ENCODE results near the gene SRSF10. TPM values are rescaled to one million over a fixed set of nuclear protein-coding genes. Genes with fewer than 3 reads are reported as not detected.
"Not testable (repeated sequence)": the region's sequence is repeated elsewhere in the genome, so short reads cannot be mapped to it uniquely, and the experiment has no call there.

SRSF10 gene
- polyA plus RNA-seq, 1 donor, result 315 TPM

DNA sequence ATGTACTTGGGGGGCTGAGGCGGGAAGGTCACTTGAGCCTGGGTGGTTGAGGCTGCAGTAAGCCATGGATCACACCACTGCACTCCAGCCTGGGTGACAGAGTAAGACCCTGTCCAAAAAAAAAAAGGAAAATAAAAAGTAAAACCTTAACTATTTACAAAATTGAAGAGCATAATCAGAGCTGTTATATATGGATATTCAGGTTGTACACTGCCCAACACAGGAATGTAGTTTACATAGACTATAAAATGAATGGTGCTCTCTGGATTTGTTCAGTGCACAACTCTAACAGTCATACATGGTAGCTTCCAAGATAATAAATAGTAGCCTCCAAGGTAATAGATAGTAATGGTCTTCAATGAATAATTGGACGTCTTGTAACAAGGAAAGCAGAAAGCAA, 22.6 kb upstream of the SRSF10 start:
- no peak for DNase-seq

DNA sequence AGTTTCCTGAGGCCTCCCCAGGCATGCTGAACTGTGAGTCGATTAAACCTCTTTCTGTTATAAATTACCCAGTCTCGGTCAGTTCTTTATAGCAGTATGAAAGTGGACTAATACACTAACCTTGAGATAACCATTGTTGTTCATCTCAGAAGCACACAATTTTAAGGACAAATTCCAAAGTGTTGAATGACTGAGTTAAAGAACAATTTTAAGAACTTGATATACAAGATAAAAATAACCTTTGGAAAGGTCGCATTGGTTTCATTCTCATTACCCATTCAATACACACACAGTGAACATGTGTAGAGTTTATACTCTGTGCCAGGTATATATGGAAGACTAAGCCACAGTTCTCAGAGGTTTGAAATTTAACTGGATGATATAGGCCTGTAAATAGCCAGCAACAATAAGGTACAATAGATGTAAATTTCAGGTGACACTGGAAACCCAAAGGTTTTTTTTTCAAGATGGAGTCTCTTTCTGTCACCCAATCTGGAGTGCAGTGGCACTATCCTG, 19.1 kb upstream of the SRSF10 start:
- no peak for DNase-seq

DNA sequence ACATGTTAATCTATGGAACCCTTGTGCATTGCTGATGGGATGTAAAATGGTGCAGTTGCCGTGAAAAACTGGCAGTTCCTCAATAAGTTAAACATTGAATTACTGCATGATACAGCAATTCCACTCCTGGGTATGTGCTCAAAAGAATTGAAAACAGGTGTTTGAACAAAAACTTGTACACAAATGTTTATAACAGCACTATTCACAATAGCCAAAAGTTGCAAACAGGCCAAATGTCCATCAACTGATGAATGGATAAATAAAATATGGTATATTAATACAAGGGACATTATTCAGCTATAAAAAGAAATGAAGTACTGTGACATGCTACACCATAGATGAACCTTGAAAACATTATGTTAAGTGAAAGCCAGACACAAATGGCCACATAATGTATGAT, 17.7 kb upstream of the SRSF10 start:
- no peak for DNase-seq

DNA sequence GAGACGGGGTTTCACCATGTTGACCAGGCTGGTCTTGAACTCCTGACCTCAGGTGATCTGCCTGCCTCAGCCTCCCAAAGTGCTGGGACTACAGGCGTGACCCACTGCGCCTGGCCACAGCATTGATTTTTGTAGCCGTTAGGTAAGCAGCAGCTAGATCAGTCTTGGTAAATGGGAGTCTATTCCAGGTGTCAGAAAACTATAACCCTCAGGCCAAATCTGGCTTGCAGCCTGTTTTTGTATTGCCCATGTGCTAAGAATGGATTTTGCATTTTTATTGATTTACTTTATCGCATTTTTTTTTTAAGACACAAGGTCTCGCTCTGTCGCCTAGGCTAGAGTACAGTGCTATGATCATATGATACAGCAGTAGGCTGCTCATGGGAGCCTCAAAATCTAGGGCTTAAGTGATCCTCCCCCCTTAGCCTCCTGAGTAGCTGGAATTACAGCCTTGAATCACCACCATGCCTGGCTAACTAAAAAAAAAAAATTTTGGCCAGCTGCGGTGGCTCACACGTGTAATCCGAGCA, 16.6 kb upstream of the SRSF10 start:
- DNase-seq, result no peak

DNA sequence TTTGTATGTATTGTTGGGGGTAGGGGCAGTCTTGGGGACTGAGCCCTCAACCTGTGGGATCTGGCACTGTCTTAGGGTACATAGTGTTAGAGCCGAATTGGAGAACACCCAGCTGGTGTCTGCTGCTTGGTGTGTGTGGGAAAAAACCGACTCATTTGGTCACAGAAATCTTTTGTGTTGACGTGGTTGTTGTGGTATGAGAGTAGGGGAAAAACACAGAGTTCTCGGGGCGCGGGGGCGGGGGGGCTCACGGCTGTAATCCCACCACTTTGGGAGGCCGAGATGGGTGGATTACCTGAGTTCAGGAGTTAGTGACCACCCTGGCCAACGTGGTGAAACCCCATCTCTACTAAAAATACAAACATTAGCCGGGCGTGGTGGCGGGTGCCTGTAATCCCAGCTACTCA, 15.3 kb upstream of the SRSF10 start:
- DNase-seq, result no peak

DNA sequence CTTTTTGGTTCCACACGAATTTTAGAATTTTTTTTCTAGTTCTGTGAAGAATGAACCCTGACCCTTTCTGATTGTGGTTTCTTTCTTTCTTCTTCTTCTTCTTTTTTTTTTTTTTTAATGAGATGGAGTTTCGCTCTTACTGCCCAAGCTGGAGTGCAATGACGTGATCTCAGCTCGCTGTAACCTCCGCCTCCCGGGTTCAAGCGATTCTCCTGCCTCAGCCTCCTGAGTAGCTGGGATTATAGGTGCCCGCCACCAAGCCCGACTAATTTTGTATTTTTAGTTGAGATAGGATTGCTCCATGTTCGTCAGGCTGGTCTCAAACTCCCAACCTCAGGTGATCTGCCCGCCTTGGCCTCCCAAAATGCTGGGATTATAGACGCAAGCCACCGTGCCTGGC, 11.9 kb upstream of the SRSF10 start:
- not testable (repeated sequence) for DNase-seq

DNA sequence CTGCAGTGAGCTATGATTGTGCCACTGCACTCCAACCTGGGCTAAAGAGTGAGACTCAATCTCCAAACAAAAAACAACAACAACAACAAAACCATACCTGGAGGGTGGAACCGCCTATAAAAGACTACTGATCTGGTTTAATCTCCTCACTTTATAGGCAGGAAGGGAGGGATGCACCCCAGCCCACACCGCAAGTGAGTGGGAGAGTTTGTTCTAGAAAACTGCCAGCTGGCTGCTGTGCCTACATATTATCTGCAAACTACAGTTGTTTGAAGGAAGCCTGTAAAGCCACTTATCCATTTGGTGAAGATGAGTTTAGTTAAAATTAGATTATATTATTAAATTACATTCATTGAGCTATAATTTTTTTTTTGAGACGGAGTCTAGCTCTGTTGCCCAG, 9.1 kb upstream of the SRSF10 start:
- DNase-seq, result no peak

DNA sequence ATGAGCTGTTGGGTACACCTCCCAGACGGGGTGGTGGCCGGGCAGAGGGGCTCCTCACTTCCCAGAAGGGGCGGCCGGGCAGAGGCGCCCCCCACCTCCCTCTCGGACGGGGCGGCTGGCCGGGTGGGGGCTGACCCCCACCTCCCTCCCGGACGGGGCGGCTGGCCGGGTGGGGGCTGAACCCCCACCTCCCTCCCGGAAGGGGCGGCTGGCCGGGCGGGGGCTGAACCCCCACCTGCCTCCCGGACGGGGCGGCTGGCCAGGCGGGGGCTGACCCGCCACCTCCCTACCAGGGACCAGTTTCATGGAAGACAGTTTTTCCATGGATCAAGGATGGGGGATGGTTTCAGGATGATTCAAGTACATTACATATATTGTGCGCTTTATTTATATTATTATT, 6.9 kb upstream of the SRSF10 start:
- not testable (repeated sequence) for DNase-seq

DNA sequence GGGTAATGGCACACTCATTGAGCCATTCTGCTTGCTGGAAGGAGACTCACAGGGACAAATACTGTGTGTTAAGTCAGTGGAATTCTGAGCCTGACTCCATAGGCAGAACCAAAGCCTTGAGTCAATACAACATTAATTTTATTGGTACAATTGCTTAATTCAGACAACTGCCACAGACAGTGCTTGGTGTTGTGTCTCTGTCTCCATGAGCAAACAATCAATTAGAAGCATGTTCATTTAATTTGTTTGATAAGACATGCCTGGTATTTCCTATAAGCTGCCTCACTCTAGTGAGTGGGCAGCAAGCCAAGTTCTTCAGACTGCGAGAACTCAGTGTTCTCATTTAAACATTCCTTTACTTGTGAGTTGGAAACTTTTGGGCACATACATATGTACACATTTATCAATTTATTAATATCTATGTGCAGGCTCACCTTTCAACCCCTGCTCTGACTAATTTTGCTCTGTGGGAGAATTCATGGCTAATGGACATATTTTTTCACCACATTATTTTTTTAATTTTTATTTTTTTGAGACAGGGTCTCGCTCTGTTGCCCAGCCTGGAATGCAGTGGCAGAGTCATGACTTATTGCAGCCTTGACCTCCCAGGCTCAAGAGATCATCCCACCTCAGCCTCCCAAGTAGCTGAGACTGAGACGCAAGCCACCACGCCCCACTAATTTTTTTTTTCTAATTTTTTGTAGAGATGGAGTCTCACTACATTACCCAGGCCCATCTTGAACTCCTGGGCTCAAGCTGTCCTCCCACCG, 4.5 kb upstream of the SRSF10 start:
- peak; percentile 72 for DNase-seq

DNA sequence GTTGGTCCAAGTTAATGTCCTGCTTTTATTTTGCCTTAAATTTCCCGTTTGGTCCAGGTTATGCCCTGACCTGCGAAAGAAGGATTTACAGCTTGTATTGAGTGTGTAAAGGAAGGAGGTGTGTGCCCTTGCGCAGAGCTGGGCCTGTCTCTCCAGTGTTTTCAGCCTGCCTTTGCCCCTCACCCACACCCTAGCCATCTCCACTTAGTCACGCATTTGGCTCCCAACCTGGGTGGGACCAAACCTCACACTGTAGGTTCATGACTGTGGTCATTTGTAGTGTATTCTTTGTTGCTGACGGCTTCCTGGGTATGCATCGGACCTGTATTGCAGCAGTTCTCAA, 572 bp upstream of the SRSF10 start:
- peak; percentile 47 for DNase-seq

DNA sequence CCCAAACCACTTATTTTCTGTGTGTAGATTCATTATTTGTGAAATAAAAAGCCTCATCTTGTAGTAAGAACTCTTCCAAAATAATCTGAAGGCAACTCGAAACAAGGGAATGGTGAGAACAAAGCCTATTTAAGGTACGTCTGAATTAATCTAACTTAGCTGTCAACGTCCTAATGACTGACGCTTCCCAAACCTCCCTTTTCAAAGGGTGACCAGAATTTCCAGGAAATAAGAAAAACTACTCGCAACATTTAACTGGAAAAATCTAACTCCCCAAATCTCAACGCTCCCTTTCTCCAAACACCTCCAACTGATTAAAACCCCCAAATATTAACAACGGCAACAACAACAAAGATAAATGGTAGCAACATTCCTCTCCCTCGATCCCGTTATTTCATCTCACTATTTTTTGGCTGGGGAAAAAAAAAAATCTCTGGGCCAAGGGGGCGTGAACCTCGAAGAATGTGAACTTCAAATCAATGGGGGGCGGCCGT, 693 bp downstream of the SRSF10 start:
- DNase-seq, result no peak

DNA sequence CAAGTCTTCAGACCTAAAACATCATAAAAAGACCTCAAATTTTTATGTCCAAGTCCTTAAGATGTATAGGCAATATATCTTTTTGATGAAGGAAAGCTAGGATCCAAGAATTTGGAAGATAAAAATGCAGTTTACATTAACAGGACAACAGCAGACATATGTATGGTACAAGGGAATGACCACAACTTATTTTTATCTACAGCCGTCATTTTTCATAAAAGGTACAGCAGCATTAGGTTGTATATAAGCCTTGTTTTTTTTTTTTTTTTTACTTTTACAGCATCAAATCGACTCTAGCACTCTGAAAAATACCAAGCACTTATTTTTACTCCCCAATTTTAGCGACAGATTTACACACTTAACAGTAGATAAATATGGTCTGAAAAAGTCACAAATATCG, 1.3 kb downstream of the SRSF10 start:
- DNase-seq, result no peak

DNA sequence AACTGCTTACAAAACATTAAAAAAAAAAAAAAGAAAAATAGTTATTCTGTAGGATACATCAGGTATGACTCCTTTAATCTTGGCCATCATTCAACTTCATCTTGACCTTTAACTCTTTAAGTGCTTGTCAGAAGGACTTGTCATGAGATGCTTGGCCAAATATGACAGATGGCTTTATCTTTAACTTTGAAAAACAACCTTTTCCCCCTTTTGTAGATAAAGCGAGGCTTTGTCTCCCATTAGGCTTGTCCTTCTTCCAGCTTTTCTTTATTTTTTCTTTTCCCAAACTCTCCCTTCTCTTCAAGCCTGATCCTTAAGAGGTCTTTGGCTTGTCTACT, 2.3 kb downstream of the SRSF10 start:
- no peak for DNase-seq

DNA sequence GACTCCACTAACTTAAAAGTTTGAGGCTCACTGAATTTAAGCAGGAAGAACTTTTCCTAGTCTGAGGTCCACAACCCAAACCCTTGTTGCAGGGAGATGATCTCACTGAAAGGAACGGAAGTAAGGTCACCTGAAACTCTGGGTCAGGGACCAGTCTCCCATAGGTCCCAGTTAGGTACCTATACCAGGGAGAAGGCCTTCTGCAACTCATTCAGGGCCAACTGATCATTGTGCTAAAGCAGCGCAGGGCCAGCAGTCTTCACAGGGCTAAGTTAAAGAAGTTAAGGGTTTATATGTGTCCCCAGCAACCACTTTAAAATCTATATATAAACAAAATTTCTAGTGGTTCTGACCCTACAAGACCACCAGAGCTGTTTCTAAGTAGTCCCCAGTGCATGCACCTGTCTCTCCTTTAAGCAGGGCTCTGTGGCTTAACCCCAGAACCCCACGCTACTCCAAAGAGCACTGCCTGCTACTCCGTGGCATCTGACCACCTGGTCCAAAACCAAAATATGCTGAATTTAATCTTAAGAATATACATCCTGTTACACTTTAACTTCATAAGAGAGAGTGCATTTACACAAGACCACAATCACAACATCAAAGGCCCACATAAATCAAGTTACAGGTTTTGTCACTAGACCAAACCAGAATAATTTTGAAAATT, 2.8 kb downstream of the SRSF10 start:
- DNase-seq, result no peak

DNA sequence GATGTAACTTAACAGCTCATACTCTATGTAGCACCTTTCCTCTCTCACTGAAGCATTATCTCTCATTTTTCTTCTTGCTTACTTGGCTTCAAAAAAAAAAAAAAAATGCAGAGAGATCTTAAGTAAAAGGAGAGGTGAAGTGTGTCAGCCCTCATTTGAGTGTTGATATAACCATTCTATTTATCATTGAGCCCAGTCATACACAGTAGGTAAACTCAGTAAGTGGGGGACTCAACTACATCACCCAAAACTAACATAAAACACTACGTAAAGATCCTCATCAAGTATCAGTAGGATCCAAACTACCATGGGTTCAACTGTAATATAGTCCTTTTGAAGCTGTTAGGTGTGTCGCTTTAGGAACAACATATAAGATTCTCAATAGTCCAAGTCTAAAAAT, 12.3 kb downstream of the SRSF10 start:
- DNase-seq, result no peak

DNA sequence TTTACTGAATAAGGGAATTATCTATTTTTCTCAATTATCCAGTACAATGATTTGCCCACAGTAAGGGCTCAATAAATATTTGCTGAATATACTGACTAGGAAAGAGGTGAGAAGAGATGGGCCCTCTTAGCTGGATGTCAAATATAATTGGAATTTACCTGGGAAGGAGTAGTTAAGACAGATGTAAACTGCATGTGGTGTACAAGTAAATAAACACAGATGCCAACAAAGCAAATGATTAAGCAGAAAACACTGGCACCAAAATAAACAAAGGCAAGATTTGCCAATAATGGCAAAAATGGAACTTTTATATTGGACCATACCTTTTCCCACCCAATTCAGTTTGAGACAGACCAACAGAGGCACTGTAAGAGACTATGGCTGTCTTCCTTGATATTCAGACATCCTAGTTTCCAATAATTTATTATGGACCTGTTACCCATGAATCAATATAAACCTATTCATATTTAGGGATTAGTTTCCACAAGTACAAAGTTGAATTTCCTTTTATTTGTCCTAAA, 13.1 kb downstream of the SRSF10 start:
- DNase-seq, result no peak

DNA sequence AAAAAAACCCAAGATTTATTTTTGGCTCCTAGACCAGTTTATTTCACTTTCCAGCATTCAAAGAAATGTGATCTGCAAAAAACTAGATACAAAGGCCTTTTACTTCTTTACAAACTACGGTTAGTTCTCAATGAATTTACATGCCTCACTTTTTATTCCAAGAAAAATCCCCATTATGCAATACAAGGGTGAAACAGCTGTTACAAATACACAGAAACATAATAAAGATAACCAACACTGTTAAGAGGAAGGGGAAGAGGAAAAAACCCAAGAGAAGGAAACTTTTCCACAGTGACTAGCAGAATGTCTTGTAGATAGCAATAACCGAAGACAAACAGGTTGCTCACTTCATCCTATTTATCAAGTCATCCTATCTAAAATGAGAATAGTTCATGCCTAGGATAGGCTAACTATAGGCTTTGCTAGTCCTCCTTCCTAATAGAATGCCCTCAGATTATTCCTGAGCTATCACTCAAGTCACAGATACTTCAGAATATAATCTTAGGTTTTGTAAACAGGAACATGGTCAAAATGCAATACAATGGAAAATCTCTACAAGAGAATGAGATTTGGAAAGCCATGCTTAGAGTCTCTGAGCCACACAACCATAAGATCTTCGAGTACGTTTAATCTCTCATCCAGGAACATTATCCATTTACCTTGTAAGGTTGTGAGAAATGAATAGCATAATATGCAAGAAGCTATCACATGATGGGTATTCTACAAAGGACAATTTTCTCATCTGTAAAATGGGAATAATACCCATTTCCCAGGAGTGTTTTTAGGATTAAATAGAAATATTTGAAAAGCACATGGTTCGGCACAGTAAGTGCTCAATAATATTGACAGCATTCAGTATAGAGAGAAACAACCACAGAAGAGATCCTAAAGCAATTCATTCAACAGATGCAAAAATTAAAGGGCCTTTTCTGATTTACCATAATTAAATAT, 15.1 kb downstream of the SRSF10 start:
- no peak for DNase-seq

DNA sequence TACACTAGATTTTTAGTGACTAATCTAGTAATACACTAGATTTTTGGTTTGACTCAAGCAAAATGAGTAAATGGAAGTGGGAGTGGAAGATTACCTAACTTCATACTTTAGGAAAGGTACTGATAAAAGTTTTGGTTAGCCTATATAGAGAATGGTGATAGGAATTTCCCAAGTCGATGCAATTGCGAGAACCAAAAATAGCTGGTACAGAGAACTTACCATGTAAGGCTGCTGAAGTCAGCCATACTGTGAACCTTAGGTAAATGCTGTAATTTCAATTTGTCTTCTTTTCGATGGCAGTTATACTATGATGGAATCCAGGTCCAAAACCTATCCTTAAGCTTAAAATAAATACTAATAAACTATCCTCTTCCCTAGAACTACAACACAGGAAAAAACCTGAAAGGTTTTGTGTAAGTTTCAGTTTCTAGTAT, 15.9 kb downstream of the SRSF10 start:
- no peak for DNase-seq

DNA sequence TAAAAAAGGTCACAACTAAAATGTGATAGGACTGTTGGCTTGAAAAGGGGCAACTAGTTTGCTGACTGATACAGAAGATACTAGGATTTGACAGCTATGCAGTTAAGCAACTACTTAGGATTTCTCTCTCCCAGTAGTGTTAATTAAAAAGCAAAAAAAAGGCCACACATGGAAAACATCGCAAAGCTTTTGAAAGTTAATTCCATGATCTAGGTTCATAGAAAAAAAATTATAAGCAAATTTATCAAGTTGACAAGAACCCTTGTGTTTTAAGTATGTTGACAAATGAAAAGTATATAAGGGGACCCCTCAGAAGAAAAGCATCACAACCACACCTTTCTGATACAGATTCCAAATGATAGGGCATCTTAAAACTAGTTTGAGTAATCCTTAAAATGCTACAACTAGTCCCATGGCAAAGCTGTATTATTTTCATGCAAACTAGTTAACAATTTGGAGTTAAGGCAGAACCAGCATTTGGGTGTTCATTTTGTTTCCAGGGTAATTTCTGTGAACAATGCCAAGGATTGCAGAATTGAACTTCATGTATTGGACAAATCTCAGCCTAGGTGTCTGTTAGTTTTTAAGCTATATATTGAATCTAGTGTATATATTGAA, 16.4 kb downstream of the SRSF10 start:
- no peak for DNase-seq

DNA sequence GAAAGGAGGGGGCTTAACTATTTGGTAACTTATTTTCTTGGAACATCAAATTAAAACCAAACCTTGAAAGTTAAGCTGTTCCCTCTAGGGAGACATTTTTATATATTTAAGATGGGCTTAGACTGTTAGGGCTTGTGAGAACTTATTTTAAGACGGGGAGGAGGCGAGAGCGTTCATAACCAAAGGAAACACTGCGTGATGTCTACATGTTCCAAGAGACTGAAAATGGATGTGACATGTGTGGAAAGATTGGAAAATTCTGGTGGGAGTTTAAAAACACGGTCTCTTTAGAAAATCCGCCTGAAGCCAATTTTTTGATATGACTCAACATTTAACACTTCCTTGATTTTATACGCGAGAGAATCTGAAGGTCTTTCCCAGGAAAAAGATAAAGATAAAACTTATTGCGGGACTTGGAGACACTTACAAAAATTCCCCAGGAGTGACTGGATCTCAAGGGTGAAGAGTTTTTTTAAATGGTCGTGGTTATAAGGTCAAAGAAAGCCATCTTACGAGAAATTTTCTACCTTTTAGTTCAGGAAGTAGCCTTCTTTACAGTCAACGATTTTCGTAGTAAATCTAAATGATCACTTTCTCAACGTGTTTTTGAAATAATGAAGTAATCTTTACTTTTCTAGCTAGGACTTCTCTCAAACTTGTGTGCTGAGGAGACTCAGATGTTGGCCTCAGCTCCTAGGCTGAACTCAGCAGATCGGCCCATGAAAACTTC, 19.7 kb downstream of the SRSF10 start:
- DNase-seq, result no peak
